Activated CD8-positive, alpha-beta T cell treated with anti-CD3 and anti-CD28 coated beads for 36 hours (primary cell): ENCODE data around the gene ISCA1. TPM values are rescaled to one million over a fixed set of nuclear protein-coding genes. Genes with fewer than 3 reads are reported as not detected.

ENCODE experiments used
- ATAC-seq: fragments of 200-7000 bp; cut with Tn5 transposase; one replicate; pipeline ENCODE4 v1.10.0; 2021; ENCODE audit warnings: mild to moderate bottlenecking, moderate library complexity
- CTCF ChIA-PET: fragments of 350-600 bp; sonication (Branson Sonifier 250); formaldehyde crosslinking; loops from one replicate; lab custom pipeline; 2021; ENCODE audit warnings: antibody characterized with exemption; lab: Charles Lee
- POLR2A ChIA-PET: fragments of 350-600 bp; sonication (Branson Sonifier 250); formaldehyde crosslinking; loops from one replicate; lab custom pipeline; 2021; ENCODE audit warnings: antibody characterized with exemption; lab: Charles Lee
- DNase-seq: peaks from one replicate; pipeline ENCODE4 v3.0.0-alpha.2; 2020
- H3K27ac Mint-ChIP-seq: one replicate; pipeline ENCODE4 v1.8.0; 2021; ENCODE audit warnings: mild to moderate bottlenecking, mixed read lengths
- H3K27me3 Mint-ChIP-seq: one replicate; pipeline ENCODE4 v1.8.0; 2021; ENCODE audit warnings: mixed read lengths
- H3K36me3 Mint-ChIP-seq: one replicate; pipeline ENCODE4 v1.8.0; 2021; ENCODE audit warnings: low read depth, mixed read lengths
- H3K4me1 Mint-ChIP-seq: one replicate; pipeline ENCODE4 v1.8.0; 2021; ENCODE audit warnings: low read depth, mixed read lengths
- H3K4me3 Mint-ChIP-seq: one replicate; pipeline ENCODE4 v1.8.0; 2021; ENCODE audit warnings: mild to moderate bottlenecking, moderate library complexity, mixed read lengths
- H3K9me3 Mint-ChIP-seq: one replicate; pipeline ENCODE4 v1.8.0; 2021; ENCODE audit warnings: mixed read lengths
- CTCF ChIP-seq: fragments of 200-600 bp; IDR thresholded peaks from one replicate; pipeline ENCODE4 v1.8.0; 2022; ENCODE audit warnings: antibody characterized with exemption, mild to moderate bottlenecking
- intact Hi-C: fragments of 100-400 bp; cut with micrococcal nuclease; formaldehyde crosslinking; loops from one replicate; pipeline ENCODE4 v1.10.0; 2022
- total RNA-seq, 2 experiments: library from RNA; stranded (reverse); gene quantifications; one replicate each; pipeline ENCODE4 v1.2.3, GENCODE V29; 2021

The ISCA1 gene
- total RNA-seq, 2 experiments from 2014 or later = 33.3 to 35.0 TPM

- CTCF ChIA-PET = no interaction called here
- DNase-seq (no peak), ATAC-seq (no peak)
- Mint-ChIP-seq H3K9me3 (no peaks in the 10 kb centered on the region), H3K4me3 (no peak overlapping the region), H3K27ac (no peak overlapping the region), H3K27me3 (no peaks in the 10 kb centered on the region), H3K4me1 (peaks cover 25% of the 10 kb centered on the region), H3K36me3 (peaks cover 2% of the 10 kb centered on the region)
- no peak for TF ChIP-seq CTCF
- intact Hi-C loops = no loop called here
- POLR2A ChIA-PET = no interaction called here
Measured at GRCh38 chr9:86288499-86289198, 6.3 kb upstream of the ISCA1 start.

DNA sequence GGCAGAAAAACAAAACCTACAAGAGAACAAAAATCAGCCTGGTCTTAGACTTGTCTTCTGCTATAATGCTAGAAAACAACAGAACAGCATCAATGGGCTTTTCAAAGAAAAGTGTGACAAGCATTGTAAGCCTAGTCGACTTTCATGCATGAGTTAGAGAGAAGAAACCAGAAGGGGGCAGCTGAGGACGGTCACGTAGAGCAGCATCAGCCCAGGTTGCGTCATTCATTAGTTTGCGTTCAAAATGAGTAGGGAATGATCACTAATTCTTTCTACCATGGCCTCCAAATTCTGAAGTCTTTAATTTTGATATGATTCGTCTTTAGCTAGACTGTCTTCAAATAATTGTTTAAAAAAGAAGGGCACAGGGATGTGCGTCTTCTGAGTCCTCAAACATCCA, 4.7 kb upstream of the ISCA1 start:
- H3K4me3 Mint-ChIP-seq = no peak overlapping the region
- POLR2A ChIA-PET = no interaction called here
- no peak for ATAC-seq

GRCh38 chr9:86286278-86286677, 3.9 kb upstream of the ISCA1 start:
- Mint-ChIP-seq H3K36me3 (peaks cover 6% of the 10 kb centered on the region), H3K4me1 (peaks cover 34% of the 10 kb centered on the region), H3K9me3 (no peaks in the 10 kb centered on the region), H3K27ac (peak overlapping the region; percentile 66), H3K4me3 (no peak overlapping the region), H3K27me3 (no peaks in the 10 kb centered on the region)
- intact Hi-C loops = no loop called here
- ChIA-PET POLR2A (interaction anchor here (0.7 kb wide), 1 partner anchor 44 kb away, joined by 4 read pairs; no protein-coding TSS in a partner anchor), CTCF (interaction anchor here (0.8 to 1.5 kb wide), 2 partner anchors 15 to 35 kb away, joined by 3 to 4 read pairs; no protein-coding TSS in a partner anchor)
- ATAC-seq (no peak), DNase-seq (no peak)
- TF ChIP-seq CTCF = no peak

More for the DNA sequence above, 4.7 kb upstream of the ISCA1 start:
- Mint-ChIP-seq H3K4me1 (peaks cover 33% of the 10 kb centered on the region), H3K36me3 (peaks cover 3% of the 10 kb centered on the region), H3K27me3 (no peaks in the 10 kb centered on the region), H3K27ac (peak overlapping the region; percentile 66), H3K9me3 (no peaks in the 10 kb centered on the region)
- TF ChIP-seq CTCF = peak; percentile 52
- intact Hi-C loops = no loop called here
- peak; percentile 65 for DNase-seq
- CTCF ChIA-PET = interaction anchor here (0.9 to 1.5 kb wide), 2 partner anchors 19 to 34 kb away, joined by 3 read pairs; no protein-coding TSS in a partner anchor

DNA sequence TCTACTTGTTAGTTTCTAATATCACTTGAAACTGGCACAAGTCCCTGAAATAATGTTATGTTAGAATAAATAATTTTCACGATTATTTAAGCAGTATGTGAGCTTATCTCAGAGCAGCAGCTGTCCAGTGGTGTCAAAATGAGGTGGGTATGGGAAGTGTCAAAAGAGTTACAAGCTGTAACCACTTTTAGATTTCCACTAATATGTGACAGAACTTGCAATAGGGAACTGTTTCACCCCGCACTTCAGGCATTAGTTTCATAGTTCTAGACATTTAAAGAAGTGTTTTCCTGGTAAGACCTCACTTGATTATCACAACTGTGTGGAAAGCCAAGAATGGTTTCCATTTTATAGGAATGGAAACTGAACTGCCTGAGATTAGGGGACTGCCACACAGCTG, 2.9 kb upstream of the ISCA1 start:
- CTCF ChIA-PET = no interaction called here

More for the DNA sequence above, 2.9 kb upstream of the ISCA1 start:
- POLR2A ChIA-PET = no interaction called here
- TF ChIP-seq CTCF = no peak
- intact Hi-C loops = no loop called here
- no peak for ATAC-seq
- peak overlapping the region; percentile 55 for H3K27ac Mint-ChIP-seq
- no peak overlapping the region for H3K4me3 Mint-ChIP-seq
- peaks cover 39% of the 10 kb centered on the region for H3K4me1 Mint-ChIP-seq
- no peak for DNase-seq
- H3K36me3 Mint-ChIP-seq = peaks cover 10% of the 10 kb centered on the region
- H3K27me3 Mint-ChIP-seq = no peaks in the 10 kb centered on the region
- H3K9me3 Mint-ChIP-seq = no peaks in the 10 kb centered on the region
